Frontal cortex (tissue), 4 donors: ENCODE data around the gene PSMD2. TPM values are rescaled to one million over a fixed set of nuclear protein-coding genes. Genes with fewer than 3 reads are reported as not detected.
"Not testable (repeated sequence)": the region's sequence is repeated elsewhere in the genome, so short reads cannot be mapped to it uniquely, and the experiment has no call there.

Source experiments
- DNase-seq, 2 donors: peaks; one replicate each; pipeline ENCODE4 v3.0.0; 2012; ENCODE audit warnings: low spot score in 2 of 2
- FAIRE-seq: peaks from 2 replicates; lab custom pipeline; 2012; peaks lifted over from hg19 to GRCh38; lab: Jason Lieb, UNC
- total RNA-seq: library from RNA; depleted of rRNA; stranded (reverse); fragments of >200 nt; gene quantifications from one replicate; pipeline ENCODE4 v1.2.3, GENCODE V29; 2014
- donor health status: control.
- donor health status: control.
- donor health status: control.

PSMD2 gene
- total RNA-seq, 1 donor from 2014 or later = 263 TPM

DNA sequence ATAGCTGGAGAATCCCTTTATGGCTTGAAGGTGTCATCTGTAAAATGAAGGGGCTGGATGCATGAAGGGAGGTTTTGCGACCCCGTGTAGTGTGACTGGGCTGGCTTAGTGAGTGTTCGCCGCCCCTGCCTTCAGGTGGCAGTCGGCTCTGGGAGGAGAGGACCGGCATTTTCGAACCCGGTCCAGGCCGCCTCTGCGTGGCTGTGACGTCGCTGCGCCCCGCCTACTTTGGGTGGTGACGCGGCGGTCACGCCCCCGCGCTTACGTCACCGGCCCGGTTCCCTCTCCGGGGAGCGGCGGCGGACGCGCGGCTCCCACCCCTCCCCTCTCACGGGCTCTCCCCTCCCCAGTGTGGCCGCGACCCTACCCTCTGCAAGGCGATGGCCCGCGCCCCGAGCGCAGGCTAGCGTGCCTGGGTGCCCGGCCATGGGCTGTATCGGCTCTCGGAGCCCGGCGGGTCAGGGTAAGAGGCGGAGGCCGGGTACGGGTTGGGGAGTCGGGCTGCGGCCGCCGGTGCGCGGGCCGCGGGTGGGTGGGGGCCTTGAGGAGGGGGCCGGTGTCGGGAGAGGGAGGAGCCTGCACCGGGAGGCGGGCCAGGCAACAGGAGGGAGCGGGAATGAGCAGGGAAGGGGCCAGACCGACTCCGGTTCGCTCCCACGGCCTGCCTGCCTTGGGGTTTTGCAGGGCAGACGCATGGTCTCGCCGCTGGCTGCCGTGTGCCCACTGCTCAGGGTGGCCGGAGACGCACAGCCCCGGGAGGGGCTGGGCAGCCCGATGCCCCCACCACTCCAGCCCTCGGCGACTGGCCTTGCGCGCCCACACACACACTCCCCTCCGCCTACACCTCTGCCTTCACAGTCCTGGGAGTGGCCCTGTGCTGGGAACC, 36.9 kb downstream of the PSMD2 start:
- DNase-seq (peak; percentile 91 to 94), FAIRE-seq (no peak)

- FAIRE-seq = no peak
- peak; percentile 61 to 79 for DNase-seq
Measured at GRCh38 chr3:184336547-184337398, 37.7 kb downstream of the PSMD2 start.

DNA sequence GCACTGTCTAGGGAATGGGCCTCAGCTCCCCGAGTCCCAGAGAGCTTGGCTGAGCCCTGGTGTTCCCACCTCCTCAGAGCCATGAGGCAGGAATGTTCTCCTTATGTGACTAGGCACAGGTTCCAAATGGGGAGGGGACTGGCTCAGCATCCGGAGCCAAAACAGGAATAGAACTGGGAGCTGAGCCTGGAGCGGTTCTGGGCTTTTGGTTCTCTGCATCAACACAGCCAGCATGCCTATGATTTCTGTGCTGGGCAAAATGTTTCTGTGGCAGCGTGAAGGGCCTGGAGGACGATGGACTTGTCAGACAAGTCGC, 38.3 kb downstream of the PSMD2 start, which contains the start of gene FAM131A:
TSS of gene FAM131A (plus strand) at position 202 of the 316 bp plus-strand sequence. CDS start at position 233, 31 bp downstream.
- DNase-seq = peak in 1 of 2 donors; percentile 67
- no peak for FAIRE-seq

- FAIRE-seq = no peak
Measured at GRCh38 chr3:184337981-184338380, 38.9 kb downstream of the PSMD2 start.

GRCh38 chr3:184338511-184338945, 39.5 kb downstream of the PSMD2 start:
- peak; percentile 77 to 97 for DNase-seq
- FAIRE-seq = no peak

More at GRCh38 chr3:184337981-184338380, 38.9 kb downstream of the PSMD2 start:
- DNase-seq = no peak

GRCh38 chr3:184339001-184339400, 40.0 kb downstream of the PSMD2 start:
- no peak for DNase-seq
- FAIRE-seq = no peak

GRCh38 chr3:184339451-184340135, 40.6 kb downstream of the PSMD2 start:
- DNase-seq, FAIRE-seq: not testable (repeated sequence)

GRCh38 chr3:184341925-184342324, 42.9 kb downstream of the PSMD2 start:
- DNase-seq (no peak), FAIRE-seq (no peak)

DNA sequence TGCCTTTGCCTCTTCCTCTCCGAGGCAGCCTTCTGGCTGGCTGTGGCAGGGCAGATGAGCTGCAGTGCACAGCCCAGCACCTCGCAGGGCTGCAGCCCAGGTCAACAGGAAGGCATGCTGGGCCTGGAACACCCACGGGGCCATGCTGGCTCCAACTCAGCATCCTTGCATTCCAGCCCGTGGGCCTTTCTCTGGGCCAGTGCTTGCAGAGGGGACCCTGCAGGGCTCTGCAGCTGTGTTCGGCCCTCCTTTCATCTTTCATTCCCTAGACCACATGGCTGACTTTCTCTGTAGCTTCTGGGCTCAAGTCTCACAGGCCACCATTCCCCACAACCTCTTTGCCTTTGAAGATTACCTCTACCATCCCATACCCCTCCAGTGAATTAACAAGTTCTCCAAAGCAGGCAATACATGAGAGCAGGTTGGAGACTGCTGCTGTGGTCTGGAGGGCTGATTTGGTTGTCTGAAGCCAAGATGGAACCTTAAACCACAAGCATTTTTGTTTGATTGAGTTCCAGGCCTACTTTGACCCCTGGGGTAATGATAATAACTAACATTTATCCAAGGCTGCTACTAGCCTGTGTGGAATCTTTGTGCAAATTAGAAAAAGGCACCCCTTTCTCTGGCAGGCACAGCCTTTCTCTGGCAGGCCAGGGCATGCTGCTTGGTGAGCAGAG, 44.3 kb downstream of the PSMD2 start:
- DNase-seq (no peak), FAIRE-seq (no peak)

DNA sequence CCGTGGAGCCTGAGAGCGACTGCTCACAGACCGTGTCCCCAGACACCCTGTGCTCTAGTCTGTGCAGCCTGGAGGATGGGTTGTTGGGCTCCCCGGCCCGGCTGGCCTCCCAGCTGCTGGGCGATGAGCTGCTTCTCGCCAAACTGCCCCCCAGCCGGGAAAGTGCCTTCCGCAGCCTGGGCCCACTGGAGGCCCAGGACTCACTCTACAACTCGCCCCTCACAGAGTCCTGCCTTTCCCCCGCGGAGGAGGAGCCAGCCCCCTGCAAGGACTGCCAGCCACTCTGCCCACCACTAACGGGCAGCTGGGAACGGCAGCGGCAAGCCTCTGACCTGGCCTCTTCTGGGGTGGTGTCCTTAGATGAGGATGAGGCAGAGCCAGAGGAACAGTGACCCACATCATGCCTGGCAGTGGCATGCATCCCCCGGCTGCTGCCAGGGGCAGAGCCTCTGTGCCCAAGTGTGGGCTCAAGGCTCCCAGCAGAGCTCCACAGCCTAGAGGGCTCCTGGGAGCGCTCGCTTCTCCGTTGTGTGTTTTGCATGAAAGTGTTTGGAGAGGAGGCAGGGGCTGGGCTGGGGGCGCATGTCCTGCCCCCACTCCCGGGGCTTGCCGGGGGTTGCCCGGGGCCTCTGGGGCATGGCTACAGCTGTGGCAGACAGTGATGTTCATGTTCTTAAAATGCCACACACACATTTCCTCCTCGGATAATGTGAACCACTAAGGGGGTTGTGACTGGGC, 45.7 kb downstream of the PSMD2 start:
- FAIRE-seq (no peak), DNase-seq (no peak)

- no peak for FAIRE-seq
Measured at GRCh38 chr3:184345317-184346144, 46.5 kb downstream of the PSMD2 start.

GRCh38 chr3:184346480-184347190, 47.6 kb downstream of the PSMD2 start:
- DNase-seq (no peak), FAIRE-seq (no peak)

More at GRCh38 chr3:184345317-184346144, 46.5 kb downstream of the PSMD2 start:
- peak; percentile 87 to 91 for DNase-seq

- DNase-seq (no peak), FAIRE-seq (no peak)
Measured at GRCh38 chr3:184347321-184348056, 48.4 kb downstream of the PSMD2 start.

DNA sequence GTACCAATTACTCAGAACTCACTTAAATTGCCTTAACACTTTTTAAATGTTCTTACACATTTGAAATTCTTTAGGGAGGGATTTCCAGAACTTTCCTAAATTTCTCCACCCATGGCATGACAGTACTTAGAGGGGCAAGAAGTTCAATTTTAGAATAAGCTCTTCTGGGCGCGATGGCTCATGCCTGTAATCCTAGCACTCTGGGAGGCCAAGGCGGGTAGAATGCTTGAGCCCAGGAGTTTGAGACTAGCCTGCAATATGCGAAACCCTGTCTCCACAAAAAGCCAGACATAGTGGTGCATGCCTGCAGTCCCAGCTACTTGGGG, 49.0 kb downstream of the PSMD2 start:
- DNase-seq (no peak), FAIRE-seq (no peak)

GRCh38 chr3:184349563-184350470, 50.8 kb downstream of the PSMD2 start:
- FAIRE-seq (no peak), DNase-seq (peak in 1 of 2 donors; percentile 62)

- no peak for FAIRE-seq
- DNase-seq = no peak
Measured at GRCh38 chr3:184350618-184351017, 51.6 kb downstream of the PSMD2 start.
